K562 (cell line): ENCODE results near the gene ATL1. TPM values are rescaled to one million over a fixed set of nuclear protein-coding genes. Genes with fewer than 3 reads are reported as not detected.

Source experiments
- CCAR2 ChIP-seq: fragments of 200-400 bp; formaldehyde crosslinking; IDR thresholded peaks from 2 replicates; pipeline ENCODE4 v1.6.1; 2017; ENCODE audit warnings: mild to moderate bottlenecking, low read depth, low read length
- DEAF1 ChIP-seq: fragments of 450-650 bp; formaldehyde crosslinking; IDR thresholded peaks from 2 replicates; pipeline ENCODE4 v1.4.0; 2020; ENCODE audit warnings: mild to moderate bottlenecking, moderate library complexity
- EP400 ChIP-seq: fragments of 450-650 bp; IDR thresholded peaks from 2 replicates; pipeline ENCODE4 v1.6.1; 2017; ENCODE audit warnings: antibody characterized with exemption, mild to moderate bottlenecking, moderate library complexity
- FOXJ2 ChIP-seq: fragments of 200-800 bp; sonication (Bioruptor generic); IDR thresholded peaks from 2 replicates; pipeline ENCODE4 v1.6.1; 2016; ENCODE audit warnings: missing genetic modification characterization, missing compliant biosample characterization
- GATAD2A ChIP-seq: fragments of 450-650 bp; IDR thresholded peaks from 2 replicates; pipeline ENCODE4 v1.6.1; 2017
- HES1 ChIP-seq: fragments of 450-650 bp; IDR thresholded peaks from 2 replicates; pipeline ENCODE4 v1.6.1; 2016; ENCODE audit warnings: low read depth, mild to moderate bottlenecking, moderate library complexity
- LEF1 ChIP-seq: fragments of 450-650 bp; IDR thresholded peaks from 2 replicates; pipeline ENCODE4 v1.6.1; 2016; ENCODE audit warnings: mild to moderate bottlenecking
- MAX ChIP-seq: sonication (generic); formaldehyde crosslinking; IDR thresholded peaks from 2 replicates; pipeline ENCODE4 v1.9.0; 2022; ENCODE audit warnings: mild to moderate bottlenecking, missing genetic modification reagents
- MCM3 ChIP-seq: fragments of 450-650 bp; IDR thresholded peaks from 2 replicates; pipeline ENCODE4 v1.6.1; 2016
- MED1 ChIP-seq: sonication (generic); formaldehyde crosslinking; IDR thresholded peaks from 2 replicates; pipeline ENCODE4 v1.8.1; 2023; ENCODE audit warnings: missing genetic modification reagents, borderline replicate concordance
- MTA2 ChIP-seq: fragments of 450-650 bp; IDR thresholded peaks from 2 replicates; pipeline ENCODE4 v1.6.1; 2016; ENCODE audit warnings: low read depth
- MYBL2 ChIP-seq, 2 experiments: fragments of 450-650 bp in 1 of 2; sonication (generic) in 1 of 2; formaldehyde crosslinking in 1 of 2; IDR thresholded peaks; 2 replicates each; pipeline versions ENCODE4 v1.6.1 to v1.8.1; 2017 to 2022; ENCODE audit warnings: borderline replicate concordance in 1 of 2, inconsistent platforms in 1 of 2, low read depth in 1 of 2, mild to moderate bottlenecking in 1 of 2, missing genetic modification reagents in 1 of 2, moderate library complexity in 1 of 2
- NFE2L1 ChIP-seq: fragments of 450-650 bp; IDR thresholded peaks from 2 replicates; pipeline ENCODE4 v1.6.1; 2016; ENCODE audit warnings: missing genetic modification characterization, low read depth, mild to moderate bottlenecking, missing compliant biosample characterization, moderate library complexity, borderline replicate concordance
- NFIX ChIP-seq: fragments of 250-450 bp; sonication (Bioruptor Pico); IDR thresholded peaks from 2 replicates; pipeline ENCODE4 v1.4.0; 2020; ENCODE audit warnings: low read depth, mild to moderate bottlenecking, moderate library complexity
- NONO ChIP-seq, 2 experiments: fragments of 200-400 bp in 1 of 2; fragments of 450-650 bp in 1 of 2; formaldehyde crosslinking in 1 of 2; IDR thresholded peaks; 2 replicates each; pipeline ENCODE4 v1.6.1; 2017; ENCODE audit warnings: low read depth in 2 of 2, mild to moderate bottlenecking in 2 of 2, moderate library complexity in 2 of 2, low read length in 1 of 2
- NR4A1 ChIP-seq, 2 experiments: fragments of 250-450 bp in 1 of 2; fragments of 450-650 bp in 1 of 2; sonication (Bioruptor Pico) in 1 of 2; IDR thresholded peaks; 2 replicates each; pipeline versions ENCODE4 v1.4.0 to v1.6.1; 2016 to 2020; ENCODE audit warnings: mild to moderate bottlenecking in 2 of 2, missing compliant biosample characterization in 1 of 2, missing genetic modification characterization in 1 of 2, moderate library complexity in 1 of 2
- PREB ChIP-seq: sonication (generic); formaldehyde crosslinking; IDR thresholded peaks from 2 replicates; pipeline ENCODE4 v1.8.1; 2023; ENCODE audit warnings: mild to moderate bottlenecking, missing genetic modification reagents
- TBL1XR1 ChIP-seq, 2 experiments: IDR thresholded peaks; 2 replicates each; pipeline ENCODE4 v1.6.1; 2012; ENCODE audit warnings: improper control_type of control experiment in 2 of 2, low read length in 2 of 2, mild to moderate bottlenecking in 1 of 2
- ZNF12 ChIP-seq: sonication (generic); formaldehyde crosslinking; IDR thresholded peaks from 2 replicates; pipeline ENCODE4 v1.4.0; 2020; ENCODE audit warnings: mild to moderate bottlenecking, missing genetic modification reagents
- ZNF165 ChIP-seq: fragments of 250-450 bp; sonication (Bioruptor Pico); IDR thresholded peaks from 2 replicates; pipeline ENCODE4 v1.4.0; 2020; ENCODE audit warnings: borderline replicate concordance
- ZNF263 ChIP-seq: sonication (generic); formaldehyde crosslinking; IDR thresholded peaks from 2 replicates; pipeline ENCODE4 v1.8.0; 2022; ENCODE audit warnings: mild to moderate bottlenecking, missing genetic modification reagents, borderline replicate concordance
- ZNF3 ChIP-seq: fragments of 250-450 bp; sonication (Bioruptor Pico); IDR thresholded peaks from 2 replicates; pipeline ENCODE4 v1.5.0; 2021; ENCODE audit warnings: mild to moderate bottlenecking, moderate library complexity
- ZNF511 ChIP-seq: sonication (generic); formaldehyde crosslinking; IDR thresholded peaks from 2 replicates; pipeline ENCODE4 v1.8.0; 2022; ENCODE audit warnings: mild to moderate bottlenecking, missing genetic modification reagents
- ZNF778 ChIP-seq: fragments of 450-650 bp; formaldehyde crosslinking; IDR thresholded peaks from 2 replicates; pipeline ENCODE4 v1.4.0; 2020; ENCODE audit warnings: mild to moderate bottlenecking, moderate library complexity
- polyA plus RNA-seq, 8 experiments: library from polyadenylated mRNA; depleted of rRNA in 4 of 8; stranded (reverse) in 5 of 8; unstranded in 3 of 8; fragments of >200 nt; fragmentation: Nextera tagmentation in 2 of 8; fragmentation: Illumina TruSeq in 1 of 8; extraction: Ambion mirVana in 2 of 8; extraction: Trizol in 1 of 8; gene quantifications; 2 replicates each; pipeline versions ENCODE4 v1.2.1 to v1.2.3, GENCODE V29; 2011 to 2014; ENCODE audit warnings: inconsistent platforms in 1 of 8, missing spikeins in 1 of 8
- total RNA-seq, 7 experiments: library from RNA; depleted of rRNA in 6 of 7; stranded (reverse); fragments of >200 nt in 6 of 7; fragmentation: Illumina TruSeq in 2 of 7; extraction: Trizol in 2 of 7; gene quantifications; 2 replicates each; pipeline versions ENCODE4 v1.2.1 to v1.2.3, GENCODE V29; 2011 to 2021; ENCODE audit warnings: low replicate concordance in 1 of 7

The ATL1 gene
- total and polyA plus RNA-seq, 9 of the 15 experiments (the other 6 are each of a cell fraction or from before 2014, with no cell fraction given), result 0.04 to 0.16 (median 0.07) TPM; not detected in 4

- TF ChIP-seq DEAF1 (CRISPR knock-in tag) (peak; percentile 6; the same call in 1 of the 2 replicates), ZNF12 (CRISPR knock-in tag) (no peak), TBL1XR1 (IDR thresholded peaks at IDR 0.05; ENCODE audit: low read length in 2 of 2) (0 out of 4 replicates have a peak, but pooled peaks of 1 of the 2 experiments have one; percentile 43), MAX (CRISPR knock-in tag) (peak; percentile 47), MTA2 (no peak), ZNF3 (CRISPR knock-in tag) (no peak), NFIX (CRISPR knock-in tag) (no peak), ZNF778 (CRISPR knock-in tag) (no peak), MYBL2 (IDR thresholded peaks at IDR 0.05; ENCODE audit: low read depth) (no peak), MYBL2 (CRISPR knock-in tag; IDR thresholded peaks at IDR 0.05; ENCODE audit: borderline replicate concordance) (no peak), PREB (CRISPR knock-in tag) (no peak), NONO (IDR thresholded peaks at IDR 0.05; ENCODE audit: low read depth in 2 of 2, low read length in 1 of 2) (peak in 1 of 2 experiments; percentile 84; a peak in 2 of 4 replicates), CCAR2 (no peak), ZNF511 (CRISPR knock-in tag) (no peak), ZNF263 (CRISPR knock-in tag) (no peak; the same call in 1 of the 2 replicates), EP400 (peak; percentile 37; the same call in 1 of the 2 replicates), MCM3 (no peak), NFE2L1 (tag) (no peak), ZNF165 (no peak), MED1 (CRISPR knock-in tag) (no peak), GATAD2A (peak; percentile 67; the same call in 1 of the 2 replicates), LEF1 (no peak), HES1 (no peak), FOXJ2 (tag) (no peak), NR4A1 (CRISPR knock-in tag; IDR thresholded peaks at IDR 0.05) (no peak), NR4A1 (tag; IDR thresholded peaks at IDR 0.05) (no peak)
Measured at GRCh38 chr14:50667996-50668825, 108.3 kb downstream of the ATL1 start, which contains the start of gene SAV1 (continued).
